HG02678 (cell line): ENCODE measurements around the gene PAK5.

Experiments
- ATAC-seq: cut with Tn5 transposase; IDR thresholded peaks from one replicate; pipeline ENCODE4 v1.9.1; 2021; ENCODE audit warnings: mild to moderate bottlenecking, moderate library complexity; ENCODE audit not compliant: unreplicated experiment

PAK5 gene

GRCh38 chr20:9581509-9581908 is 257.4 kb downstream of the PAK5 start:
- no peak for ATAC-seq

DNA sequence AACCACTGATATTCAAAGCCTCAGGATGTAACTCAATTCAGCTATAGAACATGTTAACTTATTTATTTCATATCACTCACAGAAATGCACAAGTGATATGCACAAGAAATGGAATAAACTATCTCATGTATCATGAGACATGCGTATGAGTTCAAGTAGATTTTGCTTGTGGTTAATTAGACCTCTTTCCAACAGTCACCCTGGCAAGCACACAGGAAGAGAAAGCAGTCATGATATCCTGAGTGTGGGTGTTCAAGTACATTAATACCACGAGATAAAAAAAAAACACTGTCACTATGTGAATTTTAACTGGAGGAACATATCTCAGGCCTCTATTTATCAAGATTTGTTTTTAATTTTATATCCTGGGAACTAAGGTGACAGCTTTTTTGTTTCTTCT is 260.3 kb downstream of the PAK5 start:
- ATAC-seq, result no peak

GRCh38 chr20:9577397-9577796 is 261.5 kb downstream of the PAK5 start:
- ATAC-seq, result no peak

GRCh38 chr20:9576695-9577094 is 262.2 kb downstream of the PAK5 start:
- no peak for ATAC-seq

DNA sequence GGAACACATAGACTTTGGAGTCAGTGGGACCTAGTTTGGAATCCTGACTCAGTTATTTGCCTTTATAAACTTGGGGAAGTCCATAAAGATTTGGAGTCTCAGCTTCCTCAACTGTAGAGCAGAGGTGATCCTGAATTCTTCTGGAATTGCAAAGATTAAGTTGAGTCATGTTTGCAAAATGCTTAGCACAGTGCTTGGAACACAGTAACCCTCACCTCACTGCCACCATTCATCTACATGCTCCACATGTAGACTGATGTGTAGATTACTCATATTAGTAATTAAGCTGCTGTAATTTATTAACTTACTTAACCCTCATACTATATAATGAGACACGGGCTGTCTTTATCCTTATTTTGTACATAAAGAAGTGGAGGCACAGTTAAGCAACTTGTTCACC is 263.0 kb downstream of the PAK5 start:
- no peak for ATAC-seq

DNA sequence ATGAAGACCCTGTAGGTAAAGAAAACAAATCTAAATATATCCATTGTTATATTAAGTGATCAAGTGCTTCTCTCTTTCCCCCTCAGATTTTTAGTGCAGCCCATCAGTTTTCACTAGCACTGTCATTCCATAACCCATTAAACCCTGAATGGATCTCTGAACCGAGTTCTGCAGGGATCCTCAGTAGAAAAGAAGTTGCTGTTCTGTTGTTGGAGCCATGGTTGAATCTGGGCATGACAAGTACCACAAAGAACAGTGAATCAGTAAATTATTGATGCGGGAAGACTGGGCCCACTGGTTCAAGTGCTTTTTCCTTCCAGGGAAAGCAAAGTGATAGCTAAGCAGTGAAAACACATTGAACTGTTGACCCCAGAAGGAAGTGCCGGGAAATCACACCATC is 264.1 kb downstream of the PAK5 start:
- no peak for ATAC-seq

GRCh38 chr20:9574181-9574580 is 264.7 kb downstream of the PAK5 start:
- no peak for ATAC-seq

GRCh38 chr20:9573335-9574151 is 265.3 kb downstream of the PAK5 start:
- no peak for ATAC-seq

DNA sequence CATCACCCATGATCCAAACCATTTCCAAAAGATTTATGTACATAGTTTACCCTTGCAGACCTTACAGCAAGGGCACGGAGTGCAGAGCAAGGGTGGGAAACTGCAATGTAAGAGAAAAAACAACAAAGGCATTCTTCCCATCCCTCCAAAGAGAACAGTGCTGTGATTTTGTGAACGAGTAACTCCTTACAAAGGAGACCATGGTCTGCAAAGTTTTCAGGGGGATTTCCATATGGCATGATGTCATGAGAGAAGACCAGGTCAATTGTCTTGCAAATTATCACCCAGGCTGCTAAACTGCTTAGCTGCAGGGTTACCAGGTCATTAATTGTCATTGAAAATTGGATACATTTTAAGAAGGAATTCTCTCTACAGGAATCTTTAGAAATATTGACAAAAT is 266.2 kb downstream of the PAK5 start:
- no peak for ATAC-seq

DNA sequence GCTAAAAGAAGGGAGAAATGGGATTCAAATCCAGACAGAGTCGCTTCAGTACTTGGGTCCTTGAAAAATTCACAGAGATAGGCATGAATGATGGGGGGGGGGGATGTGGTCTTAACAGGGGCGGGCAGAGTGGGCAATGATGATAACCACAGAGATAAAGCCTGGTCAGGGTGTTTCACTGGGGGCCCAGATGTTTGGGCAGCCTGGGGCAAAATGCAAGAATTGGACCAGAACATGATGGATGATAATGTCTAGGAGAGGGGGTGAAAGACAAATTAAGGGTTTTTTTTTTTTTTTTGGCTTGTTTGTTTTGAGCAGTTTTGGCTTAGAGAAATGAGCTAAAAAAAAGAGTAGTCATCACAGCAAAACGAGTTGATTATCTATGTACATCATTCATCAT is 267.1 kb downstream of the PAK5 start:
- ATAC-seq, result no peak

DNA sequence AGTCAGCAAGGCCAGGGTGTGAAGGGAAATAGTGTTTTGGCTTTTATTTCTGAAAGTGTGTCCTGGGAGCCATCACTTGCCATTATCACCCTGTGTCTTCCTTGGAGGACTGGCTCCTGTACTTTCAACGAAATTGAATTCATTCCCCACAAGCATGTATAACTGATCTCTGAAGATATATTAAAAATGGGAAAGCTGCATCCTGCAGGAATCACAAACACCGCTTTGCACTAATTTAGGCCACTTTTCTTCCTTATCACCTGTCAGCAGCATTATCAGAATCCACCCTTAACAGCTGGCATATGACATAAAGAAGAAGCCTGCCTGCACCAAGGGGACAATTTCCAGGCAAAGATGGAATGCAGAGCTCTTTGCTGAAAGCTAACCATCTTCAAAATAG is 268.3 kb downstream of the PAK5 start:
- no peak for ATAC-seq

DNA sequence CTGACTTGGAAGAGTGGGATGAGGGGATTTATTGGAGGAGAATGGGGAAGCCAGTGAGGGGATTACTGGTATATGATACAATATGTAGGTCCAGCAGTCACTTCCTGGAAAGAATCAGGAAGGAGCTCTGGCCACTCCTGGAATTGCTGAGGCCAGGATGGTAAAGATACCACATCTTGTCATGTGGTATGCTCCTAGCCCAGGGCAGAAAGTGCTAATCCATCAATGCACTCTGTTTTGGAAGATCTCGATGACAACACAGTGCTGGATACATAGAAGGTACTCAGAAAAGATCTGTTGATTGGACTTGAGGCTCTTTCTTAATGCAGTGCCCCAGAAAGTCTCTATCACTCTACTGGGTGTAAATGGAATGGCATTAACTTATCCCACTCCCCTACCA is 271.9 kb downstream of the PAK5 start:
- no peak for ATAC-seq

DNA sequence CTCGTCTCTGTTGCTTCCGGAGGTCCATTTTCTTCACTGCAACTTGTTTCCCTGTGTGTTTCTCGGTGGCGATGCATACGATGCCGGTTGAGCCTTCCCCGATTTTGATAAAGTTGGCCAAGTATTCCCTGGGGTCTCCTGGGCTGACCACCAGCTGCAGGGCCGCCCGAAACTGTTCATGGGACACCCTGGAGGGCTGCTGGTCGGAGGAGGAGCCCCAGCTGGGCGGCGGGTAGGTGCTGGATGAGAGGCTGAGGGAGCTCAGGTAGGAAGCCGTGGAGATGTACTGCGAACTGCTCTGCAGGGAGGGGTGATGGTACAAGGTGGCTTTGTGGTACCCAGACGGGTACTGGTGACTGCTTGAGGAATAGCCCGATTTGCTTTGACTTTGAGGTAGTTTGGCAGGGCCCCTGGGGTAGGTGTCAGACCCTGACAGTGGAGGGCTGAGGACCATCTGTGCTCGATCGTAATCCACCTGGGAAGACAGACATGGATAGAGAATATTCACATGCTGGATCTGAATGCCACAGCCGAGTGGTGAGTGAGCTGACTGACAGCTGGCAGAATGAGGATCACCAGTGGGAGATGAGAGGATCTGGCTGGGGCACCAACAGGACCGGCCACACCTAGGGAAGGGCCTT is 272.8 kb downstream of the PAK5 start:
- ATAC-seq, result no peak

DNA sequence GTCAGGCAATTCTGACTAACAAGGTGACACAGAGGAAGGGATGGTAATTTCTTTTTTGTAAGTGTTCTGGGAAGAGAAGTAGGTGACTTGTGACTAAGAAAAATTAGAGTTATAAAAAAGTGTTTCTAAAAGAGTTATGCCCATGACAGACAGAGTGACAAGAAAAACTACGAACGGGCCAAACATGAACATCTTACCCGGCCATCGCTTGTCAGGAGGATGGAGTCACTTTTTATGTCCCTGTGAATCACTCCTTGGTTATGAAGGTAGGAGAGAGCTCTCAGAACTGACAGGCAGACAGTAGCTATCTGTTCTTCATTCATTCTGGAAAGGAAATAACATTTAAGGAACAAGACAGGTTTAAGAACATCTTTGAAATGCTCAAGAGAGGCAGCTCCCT is 281.5 kb downstream of the PAK5 start:
- no peak for ATAC-seq

DNA sequence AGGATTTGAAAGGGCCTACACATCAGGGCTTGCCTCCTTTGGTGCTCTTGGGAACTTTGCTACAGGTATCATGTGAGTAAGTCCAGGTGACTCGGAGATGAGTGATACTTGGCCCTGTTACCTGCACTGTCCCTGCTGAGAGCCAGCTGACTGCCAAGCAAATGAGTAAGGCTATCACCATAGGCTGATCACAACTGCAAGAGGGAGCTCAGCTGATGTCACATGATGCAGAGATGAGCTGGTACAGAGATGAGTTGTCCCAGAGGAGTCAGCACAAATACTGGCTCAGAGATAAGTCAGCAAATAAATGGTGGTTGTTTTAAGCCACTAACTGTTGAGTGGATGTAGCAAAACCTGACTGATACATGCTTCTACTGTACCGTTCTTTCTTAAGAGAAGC is 283.1 kb downstream of the PAK5 start:
- no peak for ATAC-seq

GRCh38 chr20:9551808-9552550 is 286.9 kb downstream of the PAK5 start:
- ATAC-seq, result no peak

DNA sequence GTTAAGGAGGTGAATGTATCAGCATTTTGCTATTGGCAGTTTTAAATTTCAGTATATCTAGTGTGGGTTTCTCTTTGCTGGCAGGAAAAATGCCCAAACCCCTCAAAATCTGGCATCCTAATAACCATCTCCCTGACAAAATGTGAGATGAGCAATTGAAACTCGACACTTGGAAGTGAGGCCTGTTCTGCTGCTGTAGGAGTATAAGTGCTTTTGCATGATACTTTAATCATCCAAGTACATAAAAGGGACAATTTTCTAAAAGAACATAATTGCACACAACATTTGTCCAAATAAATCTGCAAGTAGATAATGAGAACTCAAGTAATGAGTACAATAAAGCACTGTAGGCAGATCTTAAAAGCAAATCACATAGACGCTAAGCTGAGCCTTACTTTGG is 288.0 kb downstream of the PAK5 start:
- no peak for ATAC-seq

GRCh38 chr20:9550283-9550682 is 288.6 kb downstream of the PAK5 start:
- no peak for ATAC-seq

DNA sequence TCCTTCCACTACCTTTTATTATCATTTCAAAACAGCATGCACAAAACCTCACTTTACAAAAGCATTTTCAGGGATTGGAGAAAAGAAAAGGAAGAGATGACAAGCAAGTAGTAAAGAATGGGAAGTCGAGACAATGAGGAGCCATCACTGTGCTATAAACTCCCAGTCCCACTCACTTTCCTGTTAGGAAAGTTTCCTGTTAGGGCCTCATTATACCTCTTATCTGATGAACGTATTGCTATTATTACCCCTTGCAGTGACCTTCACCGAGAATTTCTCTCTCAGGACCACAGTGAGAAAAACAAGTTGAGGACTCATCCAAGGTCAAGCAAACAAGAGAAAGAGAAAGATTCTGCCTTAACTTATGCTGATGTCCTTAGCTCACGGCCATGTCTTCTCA is 295.7 kb downstream of the PAK5 start:
- no peak for ATAC-seq

- no peak for ATAC-seq
These were observed 303.4 kb downstream of the PAK5 start for GRCh38 chr20:9535449-9535848.

- no peak for ATAC-seq
These were observed 304.9 kb downstream of the PAK5 start for GRCh38 chr20:9534025-9534424.
